ENCODE results near the gene DRC7. TPM values are rescaled to one million over a fixed set of nuclear protein-coding genes. Genes with fewer than 3 reads are reported as not detected.

Gene DRC7
- total RNA-seq, 3 donors from 2014 or later: 1.5 TPM; not detected in 2

DNA sequence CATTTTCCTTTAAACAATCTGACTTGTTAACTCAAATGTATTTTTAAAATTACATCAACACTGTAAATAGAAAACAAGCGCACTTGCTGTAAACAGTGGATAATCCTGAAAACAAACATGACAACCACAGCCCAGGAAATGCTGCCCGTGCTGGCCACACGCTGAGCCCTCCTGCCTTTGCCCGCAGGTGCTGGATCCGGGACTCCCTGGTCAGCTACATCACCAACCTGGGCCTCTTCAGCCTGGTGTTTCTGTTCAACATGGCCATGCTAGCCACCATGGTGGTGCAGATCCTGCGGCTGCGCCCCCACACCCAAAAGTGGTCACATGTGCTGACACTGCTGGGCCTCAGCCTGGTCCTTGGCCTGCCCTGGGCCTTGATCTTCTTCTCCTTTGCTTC is 33.1 kb upstream of the DRC7 start:
- no peak for DNase-seq (ENCODE audit: low spot score in 2 of 2)

DNA sequence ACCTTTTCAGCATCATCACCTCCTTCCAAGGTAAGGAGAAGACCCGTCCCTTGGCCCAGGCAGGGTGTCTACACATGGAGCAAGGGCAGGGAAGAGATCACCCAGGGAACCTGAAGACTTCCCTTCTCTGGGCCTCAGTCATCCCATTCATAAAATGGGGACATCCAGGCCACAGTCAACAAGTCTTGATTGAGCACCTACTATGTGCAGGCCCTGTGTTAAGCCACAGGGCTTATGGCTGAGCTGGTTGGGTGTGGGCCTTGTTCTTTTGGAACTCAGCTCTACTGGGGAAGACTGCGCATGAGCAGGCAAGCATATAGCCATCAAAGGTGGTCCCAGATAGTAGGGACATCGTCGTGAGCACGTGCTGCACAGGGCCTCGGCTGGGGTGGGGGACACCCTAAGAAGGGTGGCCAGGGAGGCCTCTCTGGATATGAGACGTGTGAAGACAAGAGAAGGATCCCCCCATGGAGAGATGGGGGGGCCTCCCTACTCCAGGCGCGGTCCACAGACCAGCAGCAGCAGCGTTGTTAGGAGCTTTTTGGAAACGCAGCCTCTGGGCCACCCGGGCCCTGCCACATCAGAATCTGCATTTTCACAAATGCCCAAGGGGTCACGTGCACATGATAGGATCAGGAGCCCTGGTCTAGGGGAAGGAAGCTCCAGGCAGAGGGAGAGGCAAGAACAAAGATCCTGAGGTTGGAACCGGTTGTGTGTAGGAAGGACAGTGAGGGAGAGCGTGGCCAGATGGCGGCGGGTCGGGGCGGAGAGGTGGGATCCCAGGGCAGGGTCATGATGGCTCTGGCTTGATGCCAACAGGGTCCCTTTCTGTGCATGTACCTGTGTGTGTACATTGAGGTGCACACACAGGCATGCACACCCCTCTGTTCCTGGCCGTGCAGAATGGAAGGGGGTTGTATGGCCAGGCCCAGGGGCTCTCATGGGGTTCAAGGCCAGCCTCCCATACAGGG is 32.4 kb upstream of the DRC7 start:
- no peak for DNase-seq (ENCODE audit: low spot score in 2 of 2)
- intact Hi-C loops (cut with DNase I; ENCODE audit: low total_unique reads): no loop called here
- no peaks in the 10 kb centered on the region for H3K27me3 ChIP-seq
- no peaks in the 10 kb centered on the region for H3K36me3 ChIP-seq
- no peak overlapping the region for H3K4me3 ChIP-seq
- H3K27ac ChIP-seq: no peak overlapping the region
- no peaks in the 10 kb centered on the region for H3K4me1 ChIP-seq
- no peaks in the 10 kb centered on the region for H3K9me3 ChIP-seq
- TF ChIP-seq, protein P1, sequence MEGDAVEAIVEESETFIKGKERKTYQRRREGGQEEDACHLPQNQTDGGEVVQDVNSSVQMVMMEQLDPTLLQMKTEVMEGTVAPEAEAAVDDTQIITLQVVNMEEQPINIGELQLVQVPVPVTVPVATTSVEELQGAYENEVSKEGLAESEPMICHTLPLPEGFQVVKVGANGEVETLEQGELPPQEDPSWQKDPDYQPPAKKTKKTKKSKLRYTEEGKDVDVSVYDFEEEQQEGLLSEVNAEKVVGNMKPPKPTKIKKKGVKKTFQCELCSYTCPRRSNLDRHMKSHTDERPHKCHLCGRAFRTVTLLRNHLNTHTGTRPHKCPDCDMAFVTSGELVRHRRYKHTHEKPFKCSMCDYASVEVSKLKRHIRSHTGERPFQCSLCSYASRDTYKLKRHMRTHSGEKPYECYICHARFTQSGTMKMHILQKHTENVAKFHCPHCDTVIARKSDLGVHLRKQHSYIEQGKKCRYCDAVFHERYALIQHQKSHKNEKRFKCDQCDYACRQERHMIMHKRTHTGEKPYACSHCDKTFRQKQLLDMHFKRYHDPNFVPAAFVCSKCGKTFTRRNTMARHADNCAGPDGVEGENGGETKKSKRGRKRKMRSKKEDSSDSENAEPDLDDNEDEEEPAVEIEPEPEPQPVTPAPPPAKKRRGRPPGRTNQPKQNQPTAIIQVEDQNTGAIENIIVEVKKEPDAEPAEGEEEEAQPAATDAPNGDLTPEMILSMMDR (IDR thresholded peaks at IDR 0.05): no peak
- no peak for TF ChIP-seq POLR2AphosphoS5 (IDR thresholded peaks at IDR 0.05)
- TF ChIP-seq POLR2A (IDR thresholded peaks at IDR 0.05): no peak

More for the DNA sequence above, 33.1 kb upstream of the DRC7 start:
- no peaks in the 10 kb centered on the region for H3K4me1 ChIP-seq
- no peaks in the 10 kb centered on the region for H3K36me3 ChIP-seq
- no peaks in the 10 kb centered on the region for H3K27me3 ChIP-seq
- TF ChIP-seq POLR2A (IDR thresholded peaks at IDR 0.05) (no peak), POLR2AphosphoS5 (IDR thresholded peaks at IDR 0.05) (no peak)
- TF ChIP-seq, protein P1 (IDR thresholded peaks at IDR 0.05): no peak
- H3K27ac ChIP-seq: no peak overlapping the region
- intact Hi-C loops (cut with DNase I; ENCODE audit: low total_unique reads): no loop called here
- H3K4me3 ChIP-seq: no peak overlapping the region
- H3K9me3 ChIP-seq: no peaks in the 10 kb centered on the region

DNA sequence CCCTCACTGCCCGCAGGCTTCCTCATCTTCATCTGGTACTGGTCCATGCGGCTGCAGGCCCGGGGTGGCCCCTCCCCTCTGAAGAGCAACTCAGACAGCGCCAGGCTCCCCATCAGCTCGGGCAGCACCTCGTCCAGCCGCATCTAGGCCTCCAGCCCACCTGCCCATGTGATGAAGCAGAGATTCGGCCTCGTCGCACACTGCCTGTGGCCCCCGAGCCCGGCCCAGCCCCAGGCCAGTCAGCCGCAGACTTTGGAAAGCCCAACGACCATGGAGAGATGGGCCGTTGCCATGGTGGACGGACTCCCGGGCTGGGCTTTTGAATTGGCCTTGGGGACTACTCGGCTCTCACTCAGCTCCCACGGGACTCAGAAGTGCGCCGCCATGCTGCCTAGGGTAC is 31.2 kb upstream of the DRC7 start:
- no peak for DNase-seq (ENCODE audit: low spot score in 2 of 2)
- no peak overlapping the region for H3K27ac ChIP-seq
- intact Hi-C loops (cut with DNase I; ENCODE audit: low total_unique reads): no loop called here
- no peak overlapping the region for H3K4me3 ChIP-seq
- no peaks in the 10 kb centered on the region for H3K27me3 ChIP-seq
- TF ChIP-seq POLR2A (IDR thresholded peaks at IDR 0.05): no peak
- TF ChIP-seq POLR2AphosphoS5 (IDR thresholded peaks at IDR 0.05): no peak
- TF ChIP-seq, protein P1 (IDR thresholded peaks at IDR 0.05): no peak
- H3K36me3 ChIP-seq: no peaks in the 10 kb centered on the region
- H3K4me1 ChIP-seq: no peaks in the 10 kb centered on the region
- H3K9me3 ChIP-seq: no peaks in the 10 kb centered on the region

DNA sequence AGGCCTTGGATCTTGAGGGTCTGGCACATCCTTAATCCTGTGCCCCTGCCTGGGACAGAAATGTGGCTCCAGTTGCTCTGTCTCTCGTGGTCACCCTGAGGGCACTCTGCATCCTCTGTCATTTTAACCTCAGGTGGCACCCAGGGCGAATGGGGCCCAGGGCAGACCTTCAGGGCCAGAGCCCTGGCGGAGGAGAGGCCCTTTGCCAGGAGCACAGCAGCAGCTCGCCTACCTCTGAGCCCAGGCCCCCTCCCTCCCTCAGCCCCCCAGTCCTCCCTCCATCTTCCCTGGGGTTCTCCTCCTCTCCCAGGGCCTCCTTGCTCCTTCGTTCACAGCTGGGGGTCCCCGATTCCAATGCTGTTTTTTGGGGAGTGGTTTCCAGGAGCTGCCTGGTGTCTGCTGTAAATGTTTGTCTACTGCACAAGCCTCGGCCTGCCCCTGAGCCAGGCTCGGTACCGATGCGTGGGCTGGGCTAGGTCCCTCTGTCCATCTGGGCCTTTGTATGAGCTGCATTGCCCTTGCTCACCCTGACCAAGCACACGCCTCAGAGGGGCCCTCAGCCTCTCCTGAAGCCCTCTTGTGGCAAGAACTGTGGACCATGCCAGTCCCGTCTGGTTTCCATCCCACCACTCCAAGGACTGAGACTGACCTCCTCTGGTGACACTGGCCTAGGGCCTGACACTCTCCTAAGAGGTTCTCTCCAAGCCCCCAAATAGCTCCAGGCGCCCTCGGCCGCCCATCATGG is 30.5 kb upstream of the DRC7 start:
- H3K4me1 ChIP-seq: no peaks in the 10 kb centered on the region
- H3K4me3 ChIP-seq: no peak overlapping the region
- H3K36me3 ChIP-seq: no peaks in the 10 kb centered on the region
- DNase-seq (ENCODE audit: low spot score in 2 of 2): no peak
- no peak for TF ChIP-seq POLR2AphosphoS5 (IDR thresholded peaks at IDR 0.05)
- no peak for TF ChIP-seq POLR2A (IDR thresholded peaks at IDR 0.05)
- TF ChIP-seq, protein P1 (IDR thresholded peaks at IDR 0.05): no peak
- no peaks in the 10 kb centered on the region for H3K27me3 ChIP-seq
- H3K27ac ChIP-seq: no peak overlapping the region
- no peaks in the 10 kb centered on the region for H3K9me3 ChIP-seq
- intact Hi-C loops (cut with DNase I; ENCODE audit: low total_unique reads): no loop called here

DNA sequence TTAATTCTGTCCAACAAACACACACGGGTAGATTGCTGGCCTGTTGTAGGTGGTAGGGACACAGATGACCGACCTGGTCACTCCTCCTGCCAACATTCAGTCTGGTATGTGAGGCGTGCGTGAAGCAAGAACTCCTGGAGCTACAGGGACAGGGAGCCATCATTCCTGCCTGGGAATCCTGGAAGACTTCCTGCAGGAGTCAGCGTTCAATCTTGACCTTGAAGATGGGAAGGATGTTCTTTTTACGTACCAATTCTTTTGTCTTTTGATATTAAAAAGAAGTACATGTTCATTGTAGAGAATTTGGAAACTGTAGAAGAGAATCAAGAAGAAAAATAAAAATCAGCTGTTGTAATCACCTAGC is 30.0 kb upstream of the DRC7 start:
- Histone ChIP-seq H3K36me3 (no peaks in the 10 kb centered on the region), H3K27ac (no peak overlapping the region), H3K27me3 (no peaks in the 10 kb centered on the region), H3K9me3 (no peaks in the 10 kb centered on the region), H3K4me1 (no peaks in the 10 kb centered on the region), H3K4me3 (no peak overlapping the region)
- no peak for DNase-seq (ENCODE audit: low spot score in 2 of 2)
- intact Hi-C loops (cut with DNase I; ENCODE audit: low total_unique reads): no loop called here
- TF ChIP-seq POLR2A (IDR thresholded peaks at IDR 0.05): no peak
- TF ChIP-seq, protein P1 (IDR thresholded peaks at IDR 0.05): no peak
- TF ChIP-seq POLR2AphosphoS5 (IDR thresholded peaks at IDR 0.05): no peak

All from breast epithelium (tissue), 4 donors.